HG03521 (cell line): ENCODE measurements around the gene TIGD1.

Experiments used
- ATAC-seq: cut with Tn5 transposase; IDR thresholded peaks from one replicate; pipeline ENCODE4 v1.9.1; 2021; ENCODE audit warnings: mild to moderate bottlenecking, moderate library complexity; ENCODE audit not compliant: unreplicated experiment

TIGD1 gene

DNA sequence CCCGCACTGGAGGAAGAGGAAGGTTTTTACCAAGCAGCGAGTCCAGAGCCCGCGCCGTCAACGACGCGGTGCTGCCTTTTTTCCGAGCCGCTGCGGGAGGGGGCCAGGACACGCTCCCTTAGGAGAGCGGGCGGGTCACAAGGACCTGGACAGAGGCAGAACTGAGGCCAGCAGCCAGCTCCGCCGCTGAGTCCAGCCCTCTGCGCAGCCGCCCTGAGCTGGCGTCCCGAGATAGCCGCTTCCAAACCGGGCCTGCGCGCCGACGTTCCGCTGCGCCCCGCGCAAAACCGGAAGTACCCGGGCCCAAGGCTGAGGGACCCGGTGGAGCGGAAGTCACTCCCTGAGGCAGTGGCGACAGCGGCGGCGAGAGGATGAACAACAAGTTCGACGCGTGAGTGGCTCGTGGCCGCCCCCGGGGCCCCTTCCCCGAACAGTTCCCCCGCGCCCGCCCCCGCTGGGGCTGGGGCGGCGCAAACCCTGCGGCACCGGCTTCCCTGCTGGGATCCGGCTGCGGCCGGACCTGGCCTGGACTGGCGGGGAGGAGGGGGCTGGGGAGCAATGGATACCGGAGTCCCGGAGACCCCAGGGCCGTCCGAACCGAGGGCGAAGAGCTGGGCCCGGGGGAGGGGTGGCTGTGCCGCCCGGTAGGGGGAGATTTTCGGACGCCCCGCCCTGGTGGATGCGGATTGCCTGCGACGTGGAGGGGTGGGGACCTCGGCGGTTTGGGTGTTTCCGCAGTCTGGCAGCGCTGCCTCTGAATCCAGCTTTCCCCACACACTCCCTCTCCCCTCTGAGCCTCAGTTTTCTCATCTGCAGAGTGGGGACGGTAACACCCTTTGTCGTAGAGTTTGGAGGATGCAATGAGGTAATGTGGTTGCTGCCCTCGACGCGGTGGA is at the start of gene TIGD1, which contains the start of gene EIF4E2:
TSS of gene TIGD1 (minus strand) at position 204 of the 896 bp plus-strand sequence. CDS start 675 bp downstream, outside the sequence.
TSS of gene EIF4E2 (plus strand) at position 336 of the 896 bp plus-strand sequence. CDS start at position 372, 36 bp downstream.
- ATAC-seq: peak; percentile 93

DNA sequence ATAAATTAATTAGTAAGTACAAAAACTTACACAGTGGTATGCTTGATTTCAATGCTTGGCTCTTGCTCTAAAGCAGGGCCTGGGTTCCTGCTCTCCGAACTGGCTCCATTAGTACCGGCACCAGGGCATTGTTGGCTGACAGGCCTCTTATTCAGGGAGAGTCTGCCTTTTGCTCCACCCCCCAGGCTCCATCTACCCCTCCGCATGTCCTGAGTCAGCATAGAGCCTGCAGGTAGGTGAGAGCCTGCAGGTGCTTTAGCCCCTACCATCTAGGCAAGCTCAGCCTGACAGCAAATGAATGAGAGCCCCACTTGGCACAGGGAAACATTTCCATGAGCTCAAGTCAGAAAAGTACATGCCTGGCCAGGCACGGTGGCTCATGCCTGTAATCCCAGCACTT is 47.9 kb upstream of the TIGD1 start:
- ATAC-seq: no peak

DNA sequence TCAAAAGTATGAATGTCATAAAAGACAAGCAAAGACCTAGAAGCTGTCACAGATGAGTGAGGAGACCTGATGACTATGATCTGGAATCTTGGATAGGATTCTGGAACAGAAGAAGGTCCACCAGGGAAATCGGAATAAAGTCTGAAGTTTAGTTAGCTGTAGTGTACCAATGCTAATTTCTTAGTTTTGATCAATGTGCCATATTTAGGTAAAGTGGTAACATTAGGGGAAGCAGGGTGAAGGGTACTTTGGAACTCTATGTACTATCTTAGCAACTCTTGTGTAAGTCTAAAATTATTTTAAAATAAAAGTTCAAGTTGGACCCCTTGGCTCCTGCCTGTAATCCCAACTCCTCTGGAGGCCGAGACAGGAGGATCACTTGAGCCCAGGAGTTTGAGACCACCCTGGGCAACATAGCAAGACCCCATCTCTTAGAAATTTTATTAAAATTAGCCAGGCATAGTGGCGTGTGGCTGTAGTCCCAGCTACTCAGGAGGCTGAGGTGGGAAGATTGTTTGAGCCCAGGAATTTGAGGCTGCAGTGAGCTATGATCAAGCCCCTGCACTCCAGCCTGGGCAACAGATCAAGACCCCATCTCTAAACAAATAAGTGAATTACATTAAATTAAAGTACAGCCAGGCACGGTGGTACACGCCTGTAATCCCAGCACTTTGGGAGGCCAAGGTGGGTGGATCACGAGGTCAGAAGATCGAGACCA is 47.2 kb upstream of the TIGD1 start:
- ATAC-seq: no peak

DNA sequence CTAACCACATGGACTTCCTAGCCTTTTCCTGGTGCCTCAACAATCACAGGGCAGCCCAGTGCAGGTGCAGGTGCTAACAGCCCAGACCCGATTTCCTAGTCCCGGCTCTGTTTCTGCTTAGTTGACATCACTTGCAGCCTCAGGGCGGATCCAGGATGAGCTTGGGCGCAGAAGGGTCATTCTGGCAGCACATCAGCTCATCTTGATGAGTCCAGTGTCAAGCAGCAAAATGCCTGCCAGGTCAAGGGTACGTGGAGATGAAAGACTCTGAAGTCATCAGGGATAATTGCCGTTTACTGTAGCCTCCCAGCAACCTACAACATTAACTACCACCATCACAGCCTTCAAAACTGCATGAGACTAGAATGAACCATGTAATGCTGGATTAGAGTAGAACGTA is 43.6 kb upstream of the TIGD1 start:
- ATAC-seq: no peak

DNA sequence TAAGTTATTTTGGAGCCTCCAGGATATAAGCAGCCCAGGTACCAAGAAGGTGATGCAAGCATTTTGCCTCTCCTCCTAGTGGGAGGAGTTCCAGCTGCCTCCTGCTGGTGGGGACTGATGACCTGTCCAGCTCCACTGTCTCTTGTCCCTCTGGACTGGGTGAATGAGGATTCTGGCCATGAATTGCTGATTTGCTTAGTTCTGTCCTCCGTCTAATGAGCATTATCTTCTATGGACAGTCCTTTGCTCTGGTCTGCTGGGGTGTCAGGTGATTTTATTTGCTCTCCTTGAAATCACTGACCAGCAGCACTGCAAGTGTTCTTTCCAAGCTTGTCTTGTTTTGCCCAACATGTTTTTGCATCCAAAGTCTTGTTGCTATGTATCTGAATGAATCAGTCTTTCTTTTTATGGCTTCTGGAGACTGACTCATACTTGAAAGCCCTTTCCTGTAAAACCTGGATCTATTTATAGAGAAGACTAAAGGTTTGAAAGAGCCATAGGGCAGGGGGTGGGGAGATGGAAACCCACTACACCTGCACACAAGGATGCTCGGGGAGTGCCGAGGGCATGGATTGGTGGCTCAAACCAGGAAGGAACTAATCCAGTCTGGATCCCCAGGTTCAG is 42.5 kb upstream of the TIGD1 start:
- no peak for ATAC-seq

DNA sequence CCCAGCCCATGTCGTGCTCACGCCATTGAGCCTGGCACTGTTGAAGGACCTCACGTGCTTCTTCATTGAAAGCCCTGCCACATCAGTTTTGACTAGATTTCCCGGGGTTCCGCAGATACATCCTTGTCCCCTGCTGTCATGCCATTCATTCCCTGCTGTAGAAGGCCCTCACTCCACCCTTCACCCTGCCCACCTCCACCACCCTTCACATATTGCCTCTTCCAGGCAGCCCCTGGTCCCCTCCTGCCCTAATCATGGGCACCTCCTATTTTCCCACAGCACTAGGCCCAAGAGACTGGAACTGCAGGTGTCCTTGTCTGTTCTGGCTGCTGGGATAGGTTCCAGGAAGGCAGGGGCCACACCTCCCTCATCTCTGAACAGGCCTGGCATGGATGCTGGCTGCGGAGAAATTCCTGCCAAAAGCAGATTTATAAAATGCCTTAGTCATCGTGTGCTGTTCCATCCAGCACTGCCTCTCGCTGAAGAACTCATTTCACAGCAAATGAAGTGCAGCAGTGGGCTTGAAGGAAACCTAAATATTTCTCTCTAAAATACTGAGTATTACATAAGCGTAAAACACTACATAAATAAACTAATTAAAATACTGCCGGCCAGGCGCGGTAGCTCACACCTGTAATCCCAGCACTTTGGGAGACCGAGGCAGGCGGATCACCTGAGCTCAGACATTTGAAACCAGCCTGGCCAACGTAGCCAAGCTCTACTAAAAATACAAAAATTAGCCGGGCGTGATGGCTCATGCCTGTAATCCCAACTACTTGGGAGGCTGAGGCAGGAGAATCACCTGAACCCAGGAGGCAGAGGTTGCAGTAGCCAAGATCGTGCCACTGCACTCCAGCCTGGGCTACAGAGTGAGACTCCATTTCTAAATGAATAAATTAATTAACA is 38.6 kb upstream of the TIGD1 start:
- no peak for ATAC-seq

DNA sequence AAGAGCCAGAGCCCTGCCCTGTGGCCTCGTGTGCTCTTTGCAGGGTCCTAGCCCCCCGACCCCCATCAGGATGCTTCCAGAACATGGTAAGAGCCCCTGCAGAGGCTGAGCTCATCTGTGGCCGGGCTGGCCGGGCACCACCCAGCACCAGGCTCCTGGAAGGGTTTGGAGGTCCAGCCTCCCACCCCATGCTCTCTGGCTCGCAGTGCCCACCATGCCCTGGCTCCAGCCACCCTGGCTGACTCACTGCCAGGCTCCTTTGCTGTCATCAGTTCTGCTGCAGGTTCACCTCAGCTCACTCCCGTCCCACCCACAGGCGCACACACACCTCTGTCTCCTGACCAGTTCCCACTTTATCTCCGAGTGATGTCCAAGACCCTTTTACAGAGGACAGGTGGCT is 37.7 kb upstream of the TIGD1 start:
- ATAC-seq: no peak

DNA sequence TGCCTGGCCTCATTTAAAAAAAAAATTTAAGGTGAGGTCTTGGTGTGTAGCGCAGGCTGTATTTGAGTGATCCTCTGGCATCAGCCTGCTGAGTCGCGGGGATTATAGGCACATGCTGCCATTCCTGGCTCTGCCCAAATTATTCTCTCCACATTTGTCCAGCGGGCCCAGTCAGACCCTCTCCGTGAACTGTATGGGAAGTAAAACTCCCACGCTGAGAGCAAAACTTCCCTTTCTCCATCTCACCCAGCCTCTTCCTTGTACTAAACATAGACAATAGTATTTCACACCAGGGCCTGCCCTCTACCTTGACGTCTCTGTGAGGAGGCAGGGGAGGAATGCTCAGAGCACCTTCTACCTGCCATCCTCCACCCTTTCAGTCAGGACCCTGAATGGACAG is 37.2 kb upstream of the TIGD1 start:
- no peak for ATAC-seq

DNA sequence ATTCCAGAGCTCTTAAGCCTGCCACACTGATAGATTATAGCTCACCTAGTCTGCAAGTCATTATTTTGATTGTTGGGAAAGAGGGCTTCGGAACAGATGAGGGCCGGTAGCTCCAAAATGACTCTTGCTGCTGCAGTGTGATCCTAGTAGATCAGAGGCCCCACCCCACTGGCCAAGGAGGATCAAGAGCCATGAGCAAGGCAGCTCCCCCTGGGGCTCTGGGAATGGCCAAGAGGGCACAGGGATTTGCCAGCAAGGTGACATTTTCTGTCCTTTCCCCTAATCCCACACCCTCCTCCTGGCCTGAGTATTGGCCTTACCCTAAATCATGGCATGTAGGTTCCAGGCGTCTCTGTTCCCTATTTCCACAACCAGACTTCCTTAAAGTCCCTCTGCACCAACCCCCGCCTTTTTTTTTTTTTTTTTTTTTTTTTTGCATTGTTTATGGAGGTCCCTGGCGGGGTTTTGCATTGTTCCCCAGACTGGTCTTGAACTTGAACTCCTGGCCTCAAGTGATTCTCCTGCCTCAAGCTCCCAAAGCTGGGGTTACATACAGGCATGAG is 36.7 kb upstream of the TIGD1 start:
- ATAC-seq: no peak

DNA sequence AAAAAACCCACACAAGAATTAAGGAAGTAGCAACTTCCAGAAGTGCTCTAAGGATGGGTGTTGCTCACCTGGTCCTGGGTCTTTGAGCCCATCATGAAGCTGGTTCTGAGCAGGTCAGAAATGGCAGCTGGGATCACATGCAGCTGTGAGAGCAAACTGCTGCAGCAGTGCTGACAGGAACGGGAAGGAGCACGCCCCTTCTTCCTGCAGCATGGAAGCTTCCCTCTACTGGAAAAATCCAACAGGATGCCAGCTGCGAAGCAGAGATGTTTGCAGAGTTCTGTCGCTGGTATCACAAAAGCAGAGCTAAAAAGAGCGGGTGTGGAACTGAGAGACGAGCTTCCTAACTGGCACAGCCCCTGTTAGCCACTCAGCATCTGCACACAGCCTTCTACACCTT is 33.9 kb upstream of the TIGD1 start:
- ATAC-seq: no peak

DNA sequence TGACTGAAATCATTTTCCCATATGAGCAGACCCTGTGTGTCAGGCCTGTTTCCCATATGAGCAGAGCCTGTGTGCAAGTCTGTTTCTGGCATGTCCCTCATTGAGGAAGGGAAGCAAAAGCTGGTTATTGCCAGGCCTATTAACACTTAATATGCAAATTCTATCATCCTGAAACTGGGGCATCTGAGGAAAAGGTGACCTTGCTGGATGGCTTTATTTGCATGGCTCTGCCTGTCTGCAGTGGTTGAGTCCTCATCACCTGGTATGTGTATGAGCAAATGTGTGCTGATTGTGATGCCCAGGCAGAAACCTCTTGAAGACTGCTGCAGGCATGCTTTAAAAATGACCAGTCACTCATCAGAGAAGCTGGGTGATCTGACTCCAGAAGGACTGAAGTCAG is 31.4 kb upstream of the TIGD1 start:
- ATAC-seq: no peak

DNA sequence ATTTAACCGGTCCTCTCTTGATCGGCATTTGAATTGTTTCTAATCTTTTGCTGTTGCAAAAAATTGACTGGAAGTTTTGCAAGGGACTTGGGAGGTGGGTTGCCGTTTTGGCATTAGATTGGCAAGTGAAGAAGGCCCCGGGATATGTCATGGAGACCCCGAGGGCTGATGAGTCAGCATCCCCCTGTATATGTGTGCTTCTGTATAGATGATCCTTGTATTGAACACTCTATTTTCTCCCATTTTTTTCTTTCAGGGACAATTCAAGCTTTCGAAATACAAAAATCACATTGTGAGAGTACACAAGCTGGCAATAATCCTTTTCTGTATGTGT is 30.3 kb upstream of the TIGD1 start:
- no peak for ATAC-seq

DNA sequence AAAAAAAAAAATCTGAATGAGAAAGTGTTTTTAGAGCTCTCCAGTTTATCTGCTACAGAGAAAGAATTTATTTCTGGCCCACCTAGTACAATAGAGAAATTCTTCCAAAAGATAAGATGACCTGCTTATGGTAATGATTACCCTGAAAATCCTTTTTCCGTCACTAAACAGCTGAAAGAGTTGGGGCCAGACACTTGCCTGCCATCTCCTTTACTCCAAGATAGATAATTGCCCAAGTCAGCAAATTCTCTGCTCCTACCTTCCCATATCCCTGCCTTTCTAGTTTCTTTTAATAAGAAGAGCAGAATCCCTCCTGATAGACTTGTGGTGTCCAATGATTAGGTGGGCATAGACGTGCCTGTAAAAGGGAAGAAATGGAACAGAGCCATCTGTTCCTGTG is 28.3 kb upstream of the TIGD1 start:
- no peak for ATAC-seq

DNA sequence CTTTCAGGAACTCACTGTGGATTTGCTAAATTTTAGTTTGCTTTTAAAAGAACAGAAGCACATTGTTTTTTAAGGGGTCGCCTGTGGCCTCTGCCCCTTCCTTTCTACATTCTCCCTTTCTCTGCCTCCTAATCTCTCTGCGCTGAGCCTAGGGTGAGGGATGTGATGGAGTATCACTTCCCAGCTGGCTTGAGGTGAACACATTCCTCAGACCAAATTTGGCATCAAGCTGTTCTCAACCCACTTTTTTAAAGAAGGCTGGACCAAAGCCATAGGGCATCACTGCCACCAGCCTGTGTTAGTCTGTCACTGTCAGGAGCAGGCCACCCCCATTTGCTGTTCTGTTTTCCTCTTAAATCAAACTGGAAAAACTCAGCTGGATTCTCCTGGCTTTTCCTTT is 27.5 kb upstream of the TIGD1 start:
- ATAC-seq: no peak

DNA sequence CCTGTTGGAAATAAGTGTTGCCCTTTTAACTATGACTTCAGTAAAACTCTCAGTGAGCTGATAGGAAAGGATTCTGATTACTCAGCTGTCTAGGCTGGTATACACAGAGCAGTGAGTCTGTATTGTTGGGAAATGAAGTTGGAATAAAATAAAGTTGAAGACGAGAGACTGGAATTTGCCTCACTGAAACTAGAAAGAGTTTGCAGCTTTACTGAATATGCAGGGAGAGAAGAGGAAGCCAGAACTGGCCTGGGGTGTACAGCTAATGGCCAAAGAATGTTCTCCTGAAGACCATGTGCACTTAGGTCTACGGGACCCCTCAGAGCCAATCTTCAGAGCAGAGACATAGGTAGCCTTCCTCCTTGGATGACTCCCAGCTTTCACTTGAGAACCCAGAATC is 26.6 kb upstream of the TIGD1 start:
- ATAC-seq: no peak

DNA sequence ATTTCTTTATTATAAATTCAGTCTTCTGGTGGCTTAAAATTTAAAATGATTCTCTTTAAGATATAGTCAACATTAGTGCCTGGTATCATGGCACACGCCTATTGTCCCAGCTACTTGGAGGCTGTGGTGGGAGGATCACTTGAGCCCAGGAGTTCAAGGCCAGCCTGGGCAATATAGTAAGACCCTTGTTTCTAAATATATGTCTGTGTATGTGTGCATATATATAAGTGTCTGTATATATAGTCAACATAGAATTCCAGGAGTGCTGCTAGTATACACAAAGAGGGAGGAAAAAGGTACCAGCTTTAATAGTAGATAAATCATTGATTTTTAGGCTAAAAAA is 25.0 kb upstream of the TIGD1 start:
- ATAC-seq: no peak

DNA sequence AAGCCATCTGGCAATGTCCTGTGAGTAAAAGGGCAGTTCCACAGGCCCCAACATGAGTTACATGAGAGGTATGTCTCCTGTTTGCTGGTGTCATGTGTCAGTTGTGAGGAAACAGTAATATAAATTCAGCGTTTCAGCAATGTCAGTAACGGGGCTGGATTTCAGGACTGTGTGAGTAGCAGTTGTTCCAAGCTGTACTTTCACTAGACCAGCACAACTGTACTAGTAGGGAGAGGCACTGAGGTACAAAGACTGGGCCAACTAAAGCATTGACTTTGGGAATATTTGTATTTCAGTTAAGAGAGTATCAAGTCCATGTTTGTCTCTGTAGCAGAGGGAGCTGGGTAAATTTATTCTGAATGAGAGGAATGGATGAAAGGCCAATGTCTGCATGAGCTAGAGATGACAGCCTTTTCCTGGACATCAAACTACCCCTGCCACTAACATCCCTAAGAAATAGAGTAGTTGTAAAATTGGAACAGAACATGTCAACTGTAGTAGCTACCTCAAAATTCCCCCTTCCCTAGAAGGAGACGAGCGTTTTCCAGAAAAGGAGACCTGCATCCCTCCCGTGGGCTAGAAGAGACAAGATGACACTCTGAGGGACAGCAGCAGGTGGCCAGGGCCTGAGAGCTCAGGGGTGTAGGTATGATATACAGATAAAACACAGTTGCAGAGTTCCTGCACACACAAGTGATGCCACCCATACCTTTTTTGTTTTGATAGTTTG is 24.5 kb upstream of the TIGD1 start:
- ATAC-seq: no peak

DNA sequence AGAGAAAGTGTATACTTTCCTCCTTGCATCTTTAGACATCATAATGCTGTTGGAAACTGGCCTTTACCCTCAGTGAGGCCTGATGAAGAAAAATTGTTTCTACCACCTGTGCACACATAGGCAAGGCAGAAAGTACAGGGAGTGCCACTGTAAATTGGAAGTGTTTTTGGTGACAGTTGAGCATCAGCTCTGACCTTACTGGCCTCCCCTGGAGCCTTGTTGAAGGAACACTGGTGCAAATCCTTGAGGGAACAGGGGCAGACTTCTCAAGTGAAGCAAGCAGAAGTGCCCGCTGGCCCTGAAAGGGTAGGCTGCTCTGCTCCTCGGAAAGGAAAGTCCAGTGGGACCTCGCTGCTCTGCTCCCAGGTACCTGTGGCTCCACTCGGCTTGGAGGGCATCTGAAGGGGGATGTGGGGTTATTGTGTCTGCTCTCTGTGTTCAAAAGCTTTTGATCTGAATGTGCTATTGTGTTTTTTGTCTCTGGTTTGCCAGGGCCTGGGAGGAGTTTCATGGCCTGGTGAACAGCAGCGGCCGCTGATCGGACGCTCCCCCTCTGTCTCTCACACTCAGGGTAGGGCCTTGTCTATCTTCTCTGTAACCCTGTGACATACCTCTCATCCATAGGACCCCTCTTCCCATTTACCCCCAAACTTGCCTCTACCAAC is 23.5 kb upstream of the TIGD1 start:
- no peak for ATAC-seq

DNA sequence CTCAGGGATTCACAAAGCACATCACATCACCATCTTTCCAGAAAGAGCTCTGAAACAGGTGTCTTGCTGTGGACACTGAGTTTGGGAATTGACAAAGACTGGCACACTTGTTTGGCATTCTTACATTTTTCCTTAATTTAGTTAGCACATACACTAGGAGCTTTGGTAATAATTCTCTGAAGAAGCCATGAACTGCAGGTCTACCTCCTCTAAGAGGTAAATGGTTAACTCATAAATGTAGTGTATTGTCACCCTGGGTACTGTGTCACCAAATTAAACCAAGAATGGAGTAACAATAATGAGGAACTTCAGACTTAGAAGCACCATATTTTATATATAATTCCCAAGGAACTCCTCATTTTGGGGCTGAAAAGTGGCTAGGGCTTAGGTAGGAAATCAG is 22.7 kb upstream of the TIGD1 start:
- no peak for ATAC-seq
